Choroid plexus epithelial cell (primary cell): ENCODE results near the gene ARHGAP31.

Experiments
- DNase-seq: peaks from one replicate; pipeline ENCODE4 v3.0.0-alpha.2; 2010; ENCODE audit warnings: low read depth
- H3K4me3 ChIP-seq: 2 replicates; pipeline ENCODE4 v1.5.1; 2011; ENCODE audit warnings: low read depth, mild to moderate bottlenecking, control low read depth, low read length, moderate library complexity
- TF ChIP-seq, protein P1 (sequence below): conservative IDR thresholded peaks from 2 replicates; pipeline ENCODE4 v1.5.1; 2011; ENCODE audit warnings: low read depth, mild to moderate bottlenecking, control low read depth, inconsistent platforms, low read length, moderate library complexity

Gene ARHGAP31

DNA sequence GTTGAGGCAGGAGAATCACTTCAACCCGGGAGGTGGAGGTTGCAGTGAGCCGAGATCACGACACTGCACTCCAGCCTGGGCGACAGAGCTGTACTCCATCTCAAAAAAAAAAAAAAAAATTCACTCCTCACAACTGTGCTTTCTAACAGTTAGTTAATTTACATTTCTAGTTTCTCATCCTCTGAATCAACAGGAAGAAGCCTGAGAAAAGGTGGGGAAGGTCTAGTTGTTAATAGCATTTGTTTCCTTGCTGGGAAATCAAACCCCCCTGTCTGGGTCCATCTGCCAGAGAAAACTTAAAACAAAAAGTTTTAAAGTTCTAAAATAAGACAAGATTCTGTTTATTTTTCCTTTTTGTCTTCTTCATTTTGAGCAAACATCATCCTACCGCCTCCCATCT is 106.9 kb downstream of the ARHGAP31 start:
- TF ChIP-seq, protein P1, sequence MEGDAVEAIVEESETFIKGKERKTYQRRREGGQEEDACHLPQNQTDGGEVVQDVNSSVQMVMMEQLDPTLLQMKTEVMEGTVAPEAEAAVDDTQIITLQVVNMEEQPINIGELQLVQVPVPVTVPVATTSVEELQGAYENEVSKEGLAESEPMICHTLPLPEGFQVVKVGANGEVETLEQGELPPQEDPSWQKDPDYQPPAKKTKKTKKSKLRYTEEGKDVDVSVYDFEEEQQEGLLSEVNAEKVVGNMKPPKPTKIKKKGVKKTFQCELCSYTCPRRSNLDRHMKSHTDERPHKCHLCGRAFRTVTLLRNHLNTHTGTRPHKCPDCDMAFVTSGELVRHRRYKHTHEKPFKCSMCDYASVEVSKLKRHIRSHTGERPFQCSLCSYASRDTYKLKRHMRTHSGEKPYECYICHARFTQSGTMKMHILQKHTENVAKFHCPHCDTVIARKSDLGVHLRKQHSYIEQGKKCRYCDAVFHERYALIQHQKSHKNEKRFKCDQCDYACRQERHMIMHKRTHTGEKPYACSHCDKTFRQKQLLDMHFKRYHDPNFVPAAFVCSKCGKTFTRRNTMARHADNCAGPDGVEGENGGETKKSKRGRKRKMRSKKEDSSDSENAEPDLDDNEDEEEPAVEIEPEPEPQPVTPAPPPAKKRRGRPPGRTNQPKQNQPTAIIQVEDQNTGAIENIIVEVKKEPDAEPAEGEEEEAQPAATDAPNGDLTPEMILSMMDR, result no peak
- no peak for DNase-seq
- no peak overlapping the region for H3K4me3 ChIP-seq

DNA sequence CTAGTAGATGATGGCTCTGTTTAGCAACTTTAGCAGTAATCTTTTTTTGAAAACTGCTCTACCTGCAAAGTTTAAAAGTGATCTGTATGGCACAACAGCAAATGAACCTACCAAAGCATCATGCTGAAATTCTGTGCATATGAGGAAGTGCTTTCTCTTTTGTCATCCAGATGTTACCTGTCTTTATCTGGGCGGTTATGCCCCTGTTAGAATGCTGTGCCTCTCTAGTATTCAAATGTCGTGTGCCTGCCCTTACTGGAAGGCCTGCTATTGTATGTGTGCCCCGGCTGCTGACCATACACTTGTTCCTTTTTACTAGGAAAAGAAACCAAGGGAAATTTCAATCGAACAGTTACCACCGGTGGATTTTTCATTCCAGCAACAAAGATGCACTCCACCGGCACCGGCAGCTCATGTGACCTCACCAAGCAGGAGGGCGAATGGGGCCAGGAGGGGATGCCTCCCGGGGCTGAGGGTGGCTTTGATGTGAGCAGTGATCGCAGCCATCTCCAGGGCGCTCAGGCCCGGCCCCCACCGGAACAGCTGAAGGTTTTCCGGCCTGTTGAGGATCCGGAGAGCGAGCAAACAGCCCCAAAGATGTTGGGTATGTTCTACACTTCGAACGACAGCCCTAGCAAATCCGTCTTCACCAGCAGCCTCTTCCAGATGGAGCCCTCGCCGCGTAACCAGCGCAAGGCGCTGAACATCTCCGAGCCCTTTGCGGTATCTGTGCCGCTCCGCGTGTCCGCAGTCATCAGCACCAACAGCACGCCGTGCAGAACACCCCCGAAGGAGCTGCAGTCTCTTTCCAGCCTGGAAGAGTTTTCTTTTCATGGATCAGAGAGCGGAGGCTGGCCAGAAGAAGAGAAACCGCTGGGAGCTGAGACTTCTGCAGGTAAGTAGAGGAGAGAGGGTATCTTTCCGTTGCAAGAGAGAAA is 107.6 kb downstream of the ARHGAP31 start:
- TF ChIP-seq, protein P1, result no peak

DNA sequence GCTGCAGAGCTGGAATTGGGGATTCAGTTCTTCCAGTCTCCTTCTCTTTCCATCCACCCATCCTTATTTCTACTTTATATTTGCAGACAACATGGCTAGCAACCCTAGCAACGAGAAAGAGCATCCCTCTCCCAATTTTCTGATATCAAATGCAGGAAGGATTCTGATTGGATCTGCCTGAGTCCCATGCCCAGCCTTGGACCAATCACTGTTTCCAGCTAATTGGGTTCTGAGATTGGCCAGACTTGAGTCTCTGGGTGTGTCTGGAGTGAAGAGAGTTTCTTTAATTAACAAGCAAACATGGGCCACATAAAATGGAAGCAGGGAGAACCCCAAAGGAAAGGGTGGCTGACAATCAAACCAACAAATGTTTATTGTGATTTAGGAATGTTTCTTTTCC is 108.6 kb downstream of the ARHGAP31 start:
- TF ChIP-seq, protein P1, result no peak
- no peak for DNase-seq
- no peak overlapping the region for H3K4me3 ChIP-seq

More for the DNA sequence above, 107.6 kb downstream of the ARHGAP31 start:
- no peak overlapping the region for H3K4me3 ChIP-seq
- DNase-seq, result no peak

DNA sequence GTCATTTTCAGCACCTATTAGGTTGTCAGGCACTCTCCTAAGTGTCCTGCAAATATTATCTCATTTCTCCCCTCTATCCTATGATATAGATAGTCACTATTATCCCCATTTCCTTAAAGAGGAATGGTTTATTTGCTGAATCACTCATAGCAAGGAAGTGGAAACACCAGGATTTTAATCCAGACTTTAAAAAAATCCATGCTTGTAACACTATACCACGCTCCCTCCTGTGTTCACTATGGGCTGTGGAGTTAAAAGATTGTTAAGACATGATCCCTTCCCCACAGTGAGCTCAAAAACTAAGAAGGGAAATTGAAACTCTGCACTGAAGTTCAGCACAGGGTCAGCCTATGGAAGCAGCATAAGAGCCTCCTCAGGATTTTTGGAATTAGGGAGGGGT is 109.0 kb downstream of the ARHGAP31 start:
- peak; percentile 46 for DNase-seq
- no peak overlapping the region for H3K4me3 ChIP-seq
- TF ChIP-seq, protein P1, result no peak

DNA sequence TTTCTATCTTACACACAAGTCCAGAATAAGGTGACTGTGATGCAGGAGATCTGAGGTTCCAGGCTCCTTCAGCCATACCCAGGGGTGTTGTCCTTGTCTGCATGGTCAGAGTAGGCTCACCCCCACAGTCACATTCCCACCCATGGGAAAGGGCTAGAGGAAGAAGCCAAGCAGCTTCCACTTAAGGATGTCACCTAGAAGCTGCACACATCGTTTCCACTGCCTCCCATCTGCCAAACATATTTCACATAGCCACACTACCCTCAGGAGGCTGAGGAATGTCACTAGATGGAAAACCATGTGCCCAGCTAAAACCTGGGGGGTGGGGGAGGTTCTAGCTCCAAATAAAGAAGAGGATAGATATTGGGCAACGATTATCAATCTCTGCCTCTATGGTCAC is 111.1 kb downstream of the ARHGAP31 start:
- TF ChIP-seq, protein P1, result no peak
- no peak for DNase-seq
- no peak overlapping the region for H3K4me3 ChIP-seq

DNA sequence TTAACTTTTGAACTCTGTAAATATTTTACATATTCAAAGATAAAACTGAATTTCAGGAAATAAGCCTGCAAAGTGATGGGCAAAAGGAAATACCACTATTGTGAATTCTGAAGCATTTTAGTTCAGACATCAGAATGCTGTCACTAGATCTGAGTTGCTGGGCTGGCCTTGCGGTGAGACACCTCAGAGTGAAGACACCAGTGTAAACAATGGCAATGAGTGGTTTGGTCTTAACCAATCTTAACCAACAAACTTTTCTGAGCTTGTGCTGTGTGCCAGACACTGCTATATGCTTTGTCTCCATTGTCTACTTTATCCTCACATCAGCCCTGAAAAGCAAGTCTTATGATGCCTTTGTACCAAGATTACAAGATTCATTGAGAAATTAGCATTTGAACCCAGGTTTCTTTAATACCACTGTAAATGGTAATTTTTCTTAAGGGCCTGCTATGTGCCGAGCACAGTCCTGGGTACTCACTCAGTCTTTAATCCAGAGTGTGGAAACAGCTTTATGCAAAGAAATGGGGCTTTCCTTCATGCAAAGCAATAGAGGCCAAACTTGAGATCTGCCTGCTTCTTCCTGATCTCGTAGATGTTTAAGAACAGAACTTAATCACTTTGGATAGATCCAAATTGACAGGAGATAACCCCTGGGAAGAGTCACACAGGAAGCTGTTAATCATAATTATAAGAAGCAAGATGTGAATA is 114.2 kb downstream of the ARHGAP31 start:
- no peak for DNase-seq
- no peak overlapping the region for H3K4me3 ChIP-seq
- TF ChIP-seq, protein P1, result no peak
